HG03520 (cell line): ENCODE results near the gene BRSK1.

Source experiments
- ATAC-seq: cut with Tn5 transposase; IDR thresholded peaks from one replicate; pipeline ENCODE4 v1.9.1; 2021; ENCODE audit warnings: mild to moderate bottlenecking, moderate library complexity; ENCODE audit not compliant: unreplicated experiment

Gene BRSK1

DNA sequence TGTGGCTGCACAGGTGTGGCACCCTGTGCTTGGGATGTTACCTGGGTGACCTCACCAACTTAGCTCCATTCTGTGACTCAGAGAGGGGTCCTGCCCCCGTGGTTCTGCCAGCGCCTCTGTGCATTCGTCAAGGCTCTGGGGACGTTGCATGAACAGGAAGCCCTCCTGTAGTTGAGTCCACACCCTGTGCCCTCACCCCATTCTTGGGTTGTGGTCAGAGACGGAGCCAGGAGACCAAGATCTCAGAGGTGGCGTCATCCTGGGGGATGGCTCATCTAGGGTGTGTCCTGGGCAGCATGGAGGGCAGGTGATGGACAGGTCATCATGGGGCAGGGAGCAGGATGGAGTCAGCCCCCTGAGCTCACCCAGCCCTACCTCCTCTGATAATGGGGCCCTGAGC, 68.2 kb downstream of the BRSK1 start:
- no peak for ATAC-seq

DNA sequence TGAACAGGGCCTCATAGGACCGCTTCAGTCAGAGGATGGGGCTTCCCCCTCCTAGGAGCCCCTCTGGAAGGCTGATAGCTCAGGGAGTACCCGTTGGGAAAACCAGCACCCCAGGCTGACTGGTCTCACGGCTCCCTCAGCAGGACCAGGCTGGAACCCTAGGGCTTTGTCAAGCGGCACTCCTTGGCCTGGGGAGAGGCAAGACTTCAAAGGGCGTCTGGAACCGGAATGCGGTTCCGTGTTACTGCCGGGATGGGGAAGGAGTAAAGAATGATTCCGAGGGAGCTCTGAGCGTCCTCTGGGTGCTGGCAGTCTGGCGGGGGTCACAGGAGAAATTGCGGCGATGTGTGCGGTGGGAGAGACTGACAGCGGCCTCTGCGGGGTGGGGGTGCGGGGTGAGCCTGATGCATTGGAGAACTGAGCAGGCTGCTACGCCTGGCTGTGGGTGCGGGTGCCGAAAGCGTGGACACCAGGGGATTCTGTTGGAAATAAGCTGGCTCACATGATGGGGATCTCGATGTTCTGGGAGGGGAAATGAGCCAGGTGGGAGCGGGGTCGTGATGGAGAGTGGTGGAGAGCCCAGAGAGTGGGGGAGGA, 68.8 kb downstream of the BRSK1 start:
- ATAC-seq: no peak

DNA sequence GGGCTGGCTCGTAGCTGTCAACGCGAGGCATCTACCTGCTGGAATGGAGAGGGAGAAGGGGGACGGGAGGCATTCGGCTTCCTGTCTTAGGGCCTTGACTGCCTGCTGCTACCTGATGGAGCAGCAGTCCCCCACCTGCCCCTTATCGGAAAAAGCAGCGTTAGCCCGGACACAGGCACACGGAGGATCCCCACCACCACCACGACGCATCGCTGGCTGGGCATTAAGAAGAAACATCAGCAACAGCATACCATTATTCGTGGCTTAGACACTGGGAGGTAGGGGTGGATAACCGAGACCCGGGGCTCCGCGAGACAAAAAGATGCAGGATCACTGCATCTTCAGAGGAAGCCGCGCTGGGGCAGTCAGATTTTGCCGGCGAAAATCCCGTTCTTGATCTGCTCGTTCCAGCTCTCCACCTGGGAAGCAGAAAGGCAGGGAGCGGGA, 69.6 kb downstream of the BRSK1 start:
- no peak for ATAC-seq

DNA sequence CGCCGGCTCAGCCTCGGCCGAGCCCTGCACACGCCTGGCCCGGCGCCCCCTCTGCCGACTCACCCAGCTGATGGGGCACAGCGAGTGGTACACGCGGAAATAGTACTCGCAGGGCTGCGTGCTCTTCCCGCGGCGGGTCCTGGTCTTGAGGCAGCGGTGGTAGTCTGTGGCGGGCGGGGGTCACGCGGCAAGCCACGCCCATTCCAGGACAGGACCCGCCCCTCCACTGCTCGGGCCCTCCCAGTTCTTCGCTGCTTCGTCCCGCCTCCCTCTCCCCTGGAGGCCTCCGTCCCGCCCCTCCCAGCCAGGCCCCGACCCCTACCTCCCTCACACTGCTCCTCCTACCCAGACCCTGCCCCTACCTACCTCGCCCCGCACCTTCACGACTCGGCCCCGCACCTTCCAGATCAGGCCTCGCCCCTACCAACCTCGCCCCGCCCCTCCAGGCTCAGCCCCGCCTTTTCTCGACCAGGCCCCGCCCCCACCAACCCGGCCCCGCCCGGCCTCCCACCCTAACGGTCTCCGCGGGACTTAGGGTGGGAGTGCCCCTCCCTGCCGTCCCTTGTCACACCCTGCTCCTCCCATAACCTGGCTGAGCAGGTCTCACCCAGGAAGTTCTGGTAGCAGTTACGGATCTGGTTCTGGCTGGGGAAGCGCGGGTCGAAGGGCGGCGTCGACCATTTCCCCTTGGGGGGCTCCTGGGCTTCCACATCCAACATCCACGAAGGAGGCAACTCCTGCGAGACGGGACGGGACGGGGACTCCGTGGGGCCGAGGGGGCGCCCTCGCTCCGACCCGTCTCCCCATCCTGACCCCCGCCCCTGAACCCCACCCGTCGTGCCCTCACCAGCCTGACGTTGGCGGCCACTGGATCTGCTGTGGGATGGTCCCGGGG, 70.3 kb downstream of the BRSK1 start:
- no peak for ATAC-seq

DNA sequence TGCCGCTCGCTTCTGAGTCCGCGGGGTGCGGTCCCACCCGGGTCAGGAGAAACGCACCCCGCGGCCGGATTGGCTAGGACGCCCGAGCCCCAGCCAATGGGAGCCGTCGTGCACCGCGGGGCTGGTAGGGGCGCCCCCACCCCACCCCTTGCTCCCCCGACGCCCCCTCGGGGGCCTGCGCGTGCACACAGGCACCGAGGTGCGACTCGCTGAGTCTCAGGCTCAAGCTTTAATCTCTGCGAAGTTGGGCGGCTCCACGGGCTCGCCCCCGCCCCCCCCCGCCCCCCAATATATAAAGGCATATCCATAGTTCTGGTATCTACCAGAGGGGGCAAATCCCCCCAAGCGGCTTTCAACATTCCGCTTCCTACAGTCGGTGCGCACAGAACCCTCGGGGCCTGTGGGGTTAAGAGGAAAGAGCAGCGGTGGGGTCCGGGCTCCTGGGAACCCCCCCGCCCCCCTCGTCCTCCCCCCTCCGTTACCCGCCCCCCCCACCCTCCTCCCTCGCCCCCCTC, 71.0 kb downstream of the BRSK1 start, which contains the start of gene COX6B2:
COX6B2 (minus strand) TSS at position 22 of the 515 bp plus-strand sequence. CDS start 198 bp downstream, outside the sequence.
- no peak for ATAC-seq

DNA sequence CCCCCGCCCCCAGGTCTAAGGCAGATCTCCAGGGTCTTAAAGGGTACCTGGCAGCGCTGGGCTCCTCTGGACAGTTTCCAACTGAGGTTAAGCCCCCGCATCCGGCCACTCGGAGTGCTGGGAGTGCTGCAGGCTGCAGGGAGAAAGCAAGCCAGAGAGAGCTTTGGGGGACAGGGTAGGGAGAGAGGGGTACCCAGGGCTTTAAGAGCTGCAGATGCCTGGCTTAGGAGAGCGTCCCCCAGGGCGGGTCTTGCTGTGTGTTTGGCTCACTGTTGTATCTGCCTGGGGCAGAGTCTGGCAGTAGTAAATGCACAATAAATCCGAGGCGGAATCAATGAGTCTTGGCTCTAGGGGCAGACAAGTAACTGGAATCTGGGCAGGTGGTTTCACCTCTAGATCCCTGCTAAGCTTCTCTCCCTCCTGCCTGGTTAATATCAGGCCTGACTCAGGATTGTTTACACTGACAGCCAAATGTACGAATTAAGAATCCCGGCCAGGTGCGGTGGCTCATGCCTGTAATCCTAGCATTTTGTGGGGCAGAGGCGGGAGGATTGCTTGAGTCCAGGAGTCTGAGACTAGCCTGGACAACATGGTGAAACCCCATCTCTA, 71.5 kb downstream of the BRSK1 start:
- ATAC-seq: no peak

DNA sequence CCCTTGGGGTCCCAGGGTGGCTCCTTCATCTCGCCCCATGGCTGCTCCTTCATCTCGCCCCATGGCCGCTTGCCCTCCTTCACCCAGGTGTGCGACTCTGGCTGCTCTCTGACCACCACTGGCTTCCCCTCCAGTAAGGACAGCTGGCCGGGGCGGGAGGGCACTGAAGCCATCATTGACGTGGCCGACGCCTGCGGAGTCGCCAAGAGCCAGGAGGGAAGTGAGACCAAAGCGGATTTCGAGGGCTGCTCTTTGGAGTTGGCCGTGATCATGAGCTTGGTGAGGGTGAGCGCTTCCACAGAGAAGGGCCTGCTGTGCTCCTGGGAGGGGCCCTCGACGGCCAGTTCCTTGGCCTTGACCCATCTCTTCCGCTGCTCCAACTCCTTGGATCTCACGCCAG, 74.7 kb downstream of the BRSK1 start:
- ATAC-seq: no peak

DNA sequence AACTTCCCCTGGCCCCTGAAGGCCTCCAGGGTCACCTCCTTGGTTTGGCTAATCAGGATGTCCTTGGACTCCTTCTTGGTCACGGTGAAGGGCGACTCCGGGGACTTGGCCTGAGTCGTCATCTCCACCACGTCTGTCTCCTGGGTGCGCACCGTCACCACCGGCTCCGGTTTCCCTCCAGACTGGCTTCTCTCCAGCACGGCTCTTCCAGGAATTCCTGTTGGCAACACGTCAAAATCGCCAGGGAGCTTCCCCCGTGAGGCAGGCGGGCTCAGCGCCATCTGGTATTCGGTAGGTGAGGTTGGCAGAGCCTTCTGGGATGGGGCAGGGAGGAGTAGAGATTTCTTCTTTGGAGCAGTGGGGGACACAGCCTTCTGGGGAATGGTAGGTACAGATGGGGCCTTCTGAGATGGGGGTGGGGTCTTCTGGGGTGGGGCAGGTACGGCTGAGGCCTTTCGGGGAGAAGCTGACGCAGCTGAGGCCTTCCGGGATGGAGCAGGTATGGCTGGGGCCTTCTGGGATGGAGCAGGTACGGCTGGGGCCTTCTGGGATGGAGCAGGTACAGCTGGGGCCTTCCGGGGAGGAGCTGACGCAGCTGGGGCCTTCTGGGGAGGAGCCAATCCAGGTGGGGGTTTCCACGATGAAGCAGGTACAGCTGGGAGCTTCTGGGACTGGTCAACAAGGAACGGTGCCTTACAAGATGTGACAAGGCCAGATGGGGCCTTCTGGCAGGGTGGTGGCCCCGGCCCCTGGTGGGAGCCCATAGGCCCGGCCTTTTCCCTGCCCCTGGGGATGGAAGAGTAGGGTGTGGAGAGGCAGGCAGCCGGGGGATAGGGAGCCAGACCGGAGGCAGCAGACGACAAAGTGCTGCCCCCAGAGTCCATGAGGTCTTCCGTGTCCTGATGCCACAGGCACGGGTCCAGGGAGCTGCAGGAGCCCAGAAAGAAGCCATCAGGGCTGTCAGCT, 75.4 kb downstream of the BRSK1 start:
- no peak for ATAC-seq

DNA sequence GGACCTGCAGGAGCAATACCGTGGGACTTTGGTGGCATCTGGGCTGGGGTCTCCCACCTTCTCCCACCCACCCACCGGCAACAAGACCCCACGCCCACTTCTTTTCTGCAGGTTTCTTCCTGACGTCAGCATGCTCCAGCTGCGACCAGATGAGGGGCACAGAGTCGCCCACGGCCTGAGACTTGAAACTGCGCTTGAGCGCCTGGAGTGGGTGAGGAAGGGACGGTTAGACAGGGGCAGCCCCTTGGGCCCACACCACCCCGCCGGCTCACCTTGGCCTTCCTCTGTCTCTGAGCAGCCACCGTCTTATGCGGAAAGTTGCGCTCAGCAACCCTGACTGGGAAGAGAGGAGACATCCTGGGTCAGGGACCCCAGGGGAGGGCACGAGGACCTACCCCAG, 77.1 kb downstream of the BRSK1 start:
- ATAC-seq: no peak
